SU-DHL-6 (cell line): Measurements from ENCODE around the gene FRK.

Experiments used
- H2AFZ ChIP-seq: fragments of 200-600 bp; sonication (generic); 2 replicates; pipeline ENCODE4 v1.6.1; 2014; ENCODE audit warnings: low read depth, mild to moderate bottlenecking, moderate library complexity, mixed read lengths, antibody characterized with exemption, low read length; ENCODE audit not compliant: severe bottlenecking
- H3F3A ChIP-seq: fragments of 200-600 bp; shearing (Covaris generic); 2 replicates; pipeline ENCODE4 v1.6.0; 2016; ENCODE audit warnings: antibody characterized with exemption, mild to moderate bottlenecking; ENCODE audit not compliant: insufficient read depth
- H3K27ac ChIP-seq: fragments of 200-600 bp; sonication (generic); 2 replicates; pipeline ENCODE4 v1.5.1; 2016; ENCODE audit warnings: low read depth, mild to moderate bottlenecking, low read length, moderate library complexity, mixed read lengths
- H3K27me3 ChIP-seq: fragments of 200-600 bp; sonication (generic), shearing (Covaris generic); 2 replicates; pipeline ENCODE4 v1.6.0; 2014; ENCODE audit warnings: mild to moderate bottlenecking, low read length
- H3K36me3 ChIP-seq: fragments of 200-600 bp; sonication (generic); 2 replicates; pipeline ENCODE4 v1.6.1; 2014; ENCODE audit warnings: mild to moderate bottlenecking, low read length, mixed read lengths
- H3K4me2 ChIP-seq: fragments of 300-600, 200-600 bp; shearing (Covaris generic), sonication (generic); 2 replicates; pipeline ENCODE4 v1.6.0; 2014; ENCODE audit warnings: low read length, low read depth, mild to moderate bottlenecking; ENCODE audit not compliant: poor library complexity, severe bottlenecking
- H3K4me3 ChIP-seq: fragments of 200-600 bp; sonication (generic); 2 replicates; pipeline ENCODE4 v1.5.1; 2014; ENCODE audit warnings: antibody characterized with exemption, low read length, mild to moderate bottlenecking, mixed read lengths; ENCODE audit not compliant: insufficient read depth, poor library complexity, severe bottlenecking
- H3K79me2 ChIP-seq: fragments of 200-600 bp; sonication (generic); 2 replicates; pipeline ENCODE4 v1.6.1; 2014; ENCODE audit warnings: mild to moderate bottlenecking, low read length, moderate library complexity; ENCODE audit not compliant: insufficient read depth
- H3K9ac ChIP-seq: fragments of 200-600 bp; sonication (generic); 2 replicates; pipeline ENCODE4 v1.7.0; 2014; ENCODE audit warnings: mild to moderate bottlenecking, low read length
- H3K9me2 ChIP-seq: fragments of 200-600 bp; sonication (generic); replicated peaks from 2 replicates; pipeline ENCODE4 v1.6.1; 2014; ENCODE audit warnings: low read length; ENCODE audit not compliant: insufficient read depth
- H3K9me3 ChIP-seq: fragments of 200-600 bp; sonication (generic); 2 replicates; pipeline ENCODE4 v1.6.1; 2014; ENCODE audit warnings: low read length, mixed read lengths; ENCODE audit not compliant: insufficient read depth
- H4K20me1 ChIP-seq: fragments of 200-600 bp; sonication (generic); 2 replicates; pipeline ENCODE4 v1.6.1; 2014; ENCODE audit warnings: low read depth, mild to moderate bottlenecking, antibody characterized with exemption, low read length, moderate library complexity, mixed read lengths
- CTCF ChIP-seq: fragments of 200-600 bp; sonication (generic); IDR thresholded peaks from one replicate; pipeline ENCODE4 v1.5.1; 2017; ENCODE audit warnings: antibody characterized with exemption, mild to moderate bottlenecking, low read length, moderate library complexity; ENCODE audit not compliant: insufficient read depth, poor library complexity, severe bottlenecking
- EZH2phosphoT487 ChIP-seq: fragments of 200-600 bp; sonication (generic), shearing (Covaris generic); conservative IDR thresholded peaks from 2 replicates; pipeline ENCODE4 v1.6.1; 2018; ENCODE audit warnings: mild to moderate bottlenecking, antibody characterized with exemption, low read length, moderate library complexity, mixed read lengths

FRK gene

GRCh38 chr6:116035616-116036015 is 25.1 kb downstream of the FRK start:
- no peaks in the 10 kb centered on the region for H3K36me3 ChIP-seq
- H3K9me3 ChIP-seq: no peaks in the 10 kb centered on the region
- no peak overlapping the region for H3K9ac ChIP-seq
- no peak overlapping the region for H3K27ac ChIP-seq
- H3K9me2 ChIP-seq: no peaks in the 10 kb centered on the region
- no peak overlapping the region for H2AFZ ChIP-seq
- no peak overlapping the region for H3K4me3 ChIP-seq
- no peaks in the 10 kb centered on the region for H3F3A ChIP-seq
- H3K4me2 ChIP-seq: no peak overlapping the region
- no peaks in the 10 kb centered on the region for H3K79me2 ChIP-seq
- H3K27me3 ChIP-seq: no peaks in the 10 kb centered on the region
- no peak for TF ChIP-seq EZH2phosphoT487
- TF ChIP-seq CTCF: no peak
- no peaks in the 10 kb centered on the region for H4K20me1 ChIP-seq

GRCh38 chr6:116034327-116034726 is 26.4 kb downstream of the FRK start:
- Histone ChIP-seq H3K9me3 (no peaks in the 10 kb centered on the region), H2AFZ (no peak overlapping the region), H3K79me2 (no peaks in the 10 kb centered on the region), H3K9me2 (no peaks in the 10 kb centered on the region), H3K27ac (no peak overlapping the region), H3F3A (no peaks in the 10 kb centered on the region), H3K9ac (no peak overlapping the region), H3K4me3 (no peak overlapping the region), H4K20me1 (no peaks in the 10 kb centered on the region), H3K36me3 (no peaks in the 10 kb centered on the region), H3K4me2 (no peak overlapping the region), H3K27me3 (no peaks in the 10 kb centered on the region)
- no peak for TF ChIP-seq EZH2phosphoT487
- no peak for TF ChIP-seq CTCF

DNA sequence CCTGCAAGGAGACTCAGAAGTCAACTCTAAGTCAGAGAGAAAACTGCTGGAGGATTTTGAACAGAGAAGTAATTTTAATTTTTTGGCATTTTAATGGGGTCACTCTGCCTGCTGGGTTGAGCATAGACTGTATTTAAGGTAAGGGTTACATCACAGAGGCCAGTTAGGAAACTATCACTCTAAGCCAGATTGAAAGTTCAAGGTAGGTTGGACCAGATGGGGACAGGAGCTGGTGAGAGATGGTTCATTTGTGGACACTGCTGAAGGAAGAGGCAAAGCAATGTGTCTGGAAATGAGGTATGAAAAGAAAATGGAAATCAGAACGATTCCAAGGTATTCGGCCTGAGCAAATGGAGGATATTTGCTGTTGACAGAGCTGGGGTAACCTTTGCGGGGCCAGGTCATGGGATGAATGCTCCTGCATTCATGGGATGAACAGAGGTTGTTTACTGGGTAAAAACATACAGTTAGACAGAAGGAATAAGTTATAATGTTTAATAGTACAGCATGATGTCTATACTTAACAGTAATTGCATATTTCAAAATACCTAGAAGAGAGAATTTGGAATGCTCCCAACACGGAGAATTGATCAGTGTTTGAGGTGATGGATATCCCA is 26.9 kb downstream of the FRK start:
- no peak overlapping the region for H3K9ac ChIP-seq
- no peaks in the 10 kb centered on the region for H3K36me3 ChIP-seq
- no peaks in the 10 kb centered on the region for H3F3A ChIP-seq
- no peak overlapping the region for H3K4me2 ChIP-seq
- H3K27me3 ChIP-seq: no peaks in the 10 kb centered on the region
- H3K9me3 ChIP-seq: no peaks in the 10 kb centered on the region
- no peaks in the 10 kb centered on the region for H3K79me2 ChIP-seq
- H3K4me3 ChIP-seq: no peak overlapping the region
- H3K27ac ChIP-seq: no peak overlapping the region
- H4K20me1 ChIP-seq: no peaks in the 10 kb centered on the region
- H3K9me2 ChIP-seq: no peaks in the 10 kb centered on the region
- TF ChIP-seq CTCF (no peak), EZH2phosphoT487 (no peak)
- H2AFZ ChIP-seq: no peak overlapping the region
